ENCODE results near the gene RPS6KA4. TPM values are rescaled to one million over a fixed set of nuclear protein-coding genes. Genes with fewer than 3 reads are reported as not detected.

Gene RPS6KA4
- total RNA-seq, 1 donor from 2014 or later: 31.3 TPM

- no peak for DNase-seq (ENCODE audit: low spot score)
Measured at GRCh38 chr11:64327375-64327774, 31.6 kb upstream of the RPS6KA4 start.

GRCh38 chr11:64327993-64328392 lies 31.0 kb upstream of the RPS6KA4 start:
- DNase-seq (ENCODE audit: low spot score): no peak

GRCh38 chr11:64330888-64331287 lies 28.1 kb upstream of the RPS6KA4 start:
- no peak for DNase-seq (ENCODE audit: low spot score)

GRCh38 chr11:64331569-64332371 lies 27.2 kb upstream of the RPS6KA4 start:
- peak; percentile 83 for DNase-seq (ENCODE audit: low spot score)

GRCh38 chr11:64333556-64333955 lies 25.4 kb upstream of the RPS6KA4 start:
- no peak for DNase-seq (ENCODE audit: low spot score)

GRCh38 chr11:64334764-64335735 lies 23.9 kb upstream of the RPS6KA4 start:
- peak; percentile 81 for DNase-seq (ENCODE audit: low spot score)

- DNase-seq (ENCODE audit: low spot score): no peak
Measured at GRCh38 chr11:64337538-64338249, 21.3 kb upstream of the RPS6KA4 start.

GRCh38 chr11:64338716-64339115 lies 20.2 kb upstream of the RPS6KA4 start:
- DNase-seq (ENCODE audit: low spot score): no peak

GRCh38 chr11:64339286-64339685 lies 19.7 kb upstream of the RPS6KA4 start:
- DNase-seq (ENCODE audit: low spot score): no peak

GRCh38 chr11:64339754-64340408 lies 19.1 kb upstream of the RPS6KA4 start, which contains the start of gene CCDC88B:
TSS of gene CCDC88B (plus strand) at chr11:64340204. CDS start at chr11:64340267, 63 bp downstream.
- peak; percentile 79 for DNase-seq (ENCODE audit: low spot score)

- DNase-seq (ENCODE audit: low spot score): no peak
Measured at GRCh38 chr11:64340671-64341335, 18.2 kb upstream of the RPS6KA4 start.

- DNase-seq (ENCODE audit: low spot score): no peak
Measured at GRCh38 chr11:64341429-64341828, 17.5 kb upstream of the RPS6KA4 start.

- DNase-seq (ENCODE audit: low spot score): peak; percentile 95
Measured at GRCh38 chr11:64341851-64342791, 16.8 kb upstream of the RPS6KA4 start.

GRCh38 chr11:64342869-64343745 lies 15.9 kb upstream of the RPS6KA4 start:
- DNase-seq (ENCODE audit: low spot score): no peak

- DNase-seq (ENCODE audit: low spot score): no peak
Measured at GRCh38 chr11:64343767-64344559, 15.0 kb upstream of the RPS6KA4 start.

GRCh38 chr11:64344787-64345186 lies 14.2 kb upstream of the RPS6KA4 start:
- DNase-seq (ENCODE audit: low spot score): no peak

GRCh38 chr11:64347193-64347867 lies 11.6 kb upstream of the RPS6KA4 start:
- DNase-seq (ENCODE audit: low spot score): no peak

All from ureter (tissue), 1 donor.